ENCODE measurements around the gene ACYP2.

The ACYP2 gene

DNA sequence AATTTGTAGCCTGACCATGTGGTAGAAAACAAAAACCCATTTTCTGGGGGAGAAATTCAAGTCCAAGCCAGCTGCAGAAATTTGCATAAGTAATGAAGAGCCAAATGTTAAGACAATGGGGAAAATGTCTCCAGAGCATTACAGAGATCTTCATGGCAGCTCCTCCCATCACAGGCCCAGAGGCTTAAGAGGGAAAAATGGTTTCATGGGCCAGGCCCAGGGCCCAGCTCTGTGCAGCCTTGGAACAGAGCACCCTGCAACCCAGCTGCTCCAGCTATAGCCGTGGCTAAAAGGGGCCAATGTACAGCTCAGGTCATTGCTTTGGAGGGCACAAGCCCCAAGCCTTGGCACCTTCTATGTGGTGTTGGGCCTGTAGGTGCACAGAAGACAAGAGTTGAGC lies 209.7 kb downstream of the ACYP2 start:
- DNase-seq (ENCODE audit: low read depth in 3 of 3) = no peak

- no peak for DNase-seq (ENCODE audit: low read depth in 3 of 3)
Observed at GRCh38 chr2:54329482-54330161, 214.2 kb downstream of the ACYP2 start.

GRCh38 chr2:54330162-54330925 lies 214.9 kb downstream of the ACYP2 start:
- DNase-seq (ENCODE audit: low read depth in 3 of 3) = peak; percentile 72 to 81 (median 80)

DNA sequence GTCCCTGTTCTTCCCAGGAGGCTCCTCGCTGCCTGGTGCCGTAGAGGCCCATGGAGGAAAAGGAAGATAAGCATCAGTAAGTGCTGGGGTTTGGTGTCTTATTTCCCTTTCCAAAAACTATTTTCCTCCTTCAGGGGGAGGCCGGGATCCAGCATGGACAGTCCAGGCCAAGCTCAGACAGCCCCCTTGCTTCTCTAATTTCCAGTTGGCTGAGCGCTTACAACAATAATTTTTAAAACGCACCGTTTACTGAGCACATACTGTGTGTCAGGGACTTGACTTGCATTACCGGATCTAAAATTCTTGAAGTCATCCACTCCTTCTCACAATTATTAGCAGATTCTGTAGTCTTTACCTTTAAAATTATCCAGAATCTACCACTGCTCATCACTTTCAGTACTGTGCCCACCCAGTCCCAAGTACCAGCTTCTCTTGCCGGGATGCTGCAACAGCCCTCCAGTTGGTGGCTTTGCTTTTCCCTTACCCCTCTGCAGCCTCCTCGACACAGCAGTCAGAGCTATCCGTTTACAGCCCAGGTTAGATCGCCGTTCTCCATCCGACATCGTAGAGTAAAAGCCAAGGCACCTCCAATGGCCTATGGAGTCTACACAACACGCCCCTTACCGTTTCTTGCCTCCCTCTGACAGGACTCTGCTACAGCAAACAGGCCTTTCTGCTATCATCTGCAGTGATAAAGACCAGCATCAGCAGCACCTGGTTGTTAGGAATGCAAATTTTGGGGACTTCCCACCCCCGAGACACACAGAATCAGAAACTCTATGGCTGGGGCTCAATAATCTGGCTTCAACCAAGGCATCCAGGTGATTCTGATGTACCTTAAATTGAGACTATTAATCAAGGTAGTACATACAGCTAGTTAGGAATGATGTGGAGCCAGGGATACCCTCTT lies 215.8 kb downstream of the ACYP2 start:
- no peak for DNase-seq (ENCODE audit: low read depth in 3 of 3)

GRCh38 chr2:54332386-54332785 lies 217.0 kb downstream of the ACYP2 start:
- DNase-seq (ENCODE audit: low read depth in 3 of 3) = no peak

DNA sequence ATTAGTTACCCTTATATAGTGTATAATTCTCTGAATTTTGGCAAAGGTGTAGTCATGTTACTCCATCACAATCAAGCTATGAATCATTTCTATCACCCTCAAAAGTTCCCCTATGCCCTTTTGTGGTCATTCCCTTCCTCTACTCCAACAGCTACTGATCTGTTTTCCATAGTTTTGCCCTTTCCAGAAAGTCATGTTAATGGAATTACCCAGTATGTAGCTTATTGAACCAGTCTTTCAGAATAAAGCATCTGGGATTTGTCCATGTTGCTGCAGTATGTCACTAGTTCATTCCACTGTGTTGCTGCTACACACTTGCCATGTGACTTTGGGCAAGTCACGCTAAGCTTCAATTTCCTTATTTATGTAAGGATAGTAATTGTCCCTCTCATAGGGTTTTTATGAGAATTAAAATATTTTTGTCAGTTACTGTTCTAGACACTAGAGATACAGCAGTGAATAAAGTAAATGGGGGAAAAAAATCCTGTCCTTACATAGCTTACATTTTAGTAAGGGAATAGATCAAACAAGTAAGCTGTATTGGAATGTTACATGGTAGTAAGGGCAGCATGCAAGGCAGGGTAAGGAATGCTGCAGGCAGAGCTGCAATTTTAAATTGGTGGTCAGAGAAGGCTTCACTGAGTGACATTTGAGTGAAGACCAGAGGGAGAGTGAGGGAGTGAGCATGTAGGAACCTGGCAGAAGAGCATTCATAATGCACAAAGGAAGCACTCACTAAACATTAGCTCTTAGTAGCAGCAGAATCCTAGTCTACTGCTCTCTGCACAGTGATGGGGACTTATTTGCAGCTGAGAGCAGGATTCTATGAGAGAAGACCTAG lies 220.9 kb downstream of the ACYP2 start:
- no peak for DNase-seq (ENCODE audit: low read depth in 3 of 3)

DNA sequence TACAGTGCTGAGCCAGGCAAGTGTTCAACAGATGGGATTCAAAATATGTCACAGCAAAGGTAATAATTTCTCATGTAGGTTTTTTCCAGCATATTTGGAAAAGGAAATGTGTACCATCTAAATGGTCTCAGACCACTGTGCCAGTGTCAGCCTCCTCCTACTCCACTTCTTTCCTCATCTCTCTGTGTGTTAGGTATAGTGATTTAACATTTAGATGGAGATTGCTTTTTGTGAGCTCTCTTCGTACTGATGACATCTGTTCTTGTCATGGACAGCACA lies 221.5 kb downstream of the ACYP2 start:
- DNase-seq (ENCODE audit: low read depth in 3 of 3) = no peak

DNA sequence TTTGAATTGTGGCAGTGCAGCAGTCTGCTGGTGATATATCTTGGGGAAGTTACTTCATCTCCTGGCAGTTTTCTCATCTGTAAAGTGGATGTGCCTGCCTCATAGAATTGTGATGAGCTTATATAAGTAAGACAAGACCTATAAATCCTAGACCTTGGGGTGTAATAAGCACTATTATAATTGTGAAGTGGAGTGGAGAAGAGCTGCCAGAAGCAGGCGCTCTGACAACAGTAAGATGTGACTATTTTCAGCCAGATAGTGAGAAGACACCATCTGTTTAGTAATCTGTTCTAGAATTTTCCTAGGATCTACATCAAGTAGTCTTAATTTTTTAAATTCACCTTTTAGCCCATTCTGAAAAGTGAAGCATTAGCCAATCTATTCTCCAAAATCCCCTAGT lies 226.2 kb downstream of the ACYP2 start:
- DNase-seq (ENCODE audit: low read depth in 3 of 3) = no peak

DNA sequence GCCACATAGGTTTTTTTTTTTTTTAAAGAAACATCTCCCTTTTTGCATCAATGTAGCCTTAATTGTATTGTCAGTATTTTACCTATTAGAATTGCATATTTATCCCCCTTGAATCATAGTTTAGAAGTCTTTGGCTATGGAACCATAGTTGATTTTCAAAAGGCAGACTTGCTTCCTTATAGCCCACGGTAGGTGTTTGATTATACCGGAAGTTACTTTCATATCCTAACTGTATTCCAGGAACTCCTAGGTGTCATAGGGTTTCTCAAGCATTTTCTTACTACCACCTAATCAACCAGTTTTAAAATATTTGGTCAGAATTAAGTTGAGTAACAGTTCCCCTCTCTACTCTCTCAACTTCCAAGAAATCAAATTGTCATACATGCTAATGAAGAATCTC lies 227.2 kb downstream of the ACYP2 start:
- DNase-seq (ENCODE audit: low read depth in 3 of 3) = no peak

- DNase-seq (ENCODE audit: low read depth in 3 of 3) = no peak
Observed at GRCh38 chr2:54347622-54348021, 232.2 kb downstream of the ACYP2 start.

- no peak for DNase-seq (ENCODE audit: low read depth in 3 of 3)
Observed at GRCh38 chr2:54348646-54349045, 233.2 kb downstream of the ACYP2 start.

DNA sequence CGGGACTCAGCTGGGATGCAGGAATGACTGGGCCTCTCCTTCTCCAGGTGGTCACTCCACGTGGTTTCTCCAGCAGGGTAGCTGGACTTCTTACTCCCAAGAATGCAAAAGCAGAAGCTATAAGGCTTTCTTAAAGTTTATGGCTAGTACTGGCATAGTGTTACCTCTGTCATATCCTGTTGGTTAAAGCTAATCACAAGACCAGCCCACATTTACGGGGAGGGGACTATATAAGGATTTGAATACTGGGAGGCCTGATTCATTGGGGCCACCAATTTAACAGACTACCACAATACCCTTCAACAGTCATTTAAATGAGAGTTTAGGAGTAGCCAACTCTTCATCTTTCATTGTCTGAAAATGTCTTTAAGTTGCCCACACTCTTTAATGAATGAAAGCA lies 235.0 kb downstream of the ACYP2 start:
- DNase-seq (ENCODE audit: low read depth in 3 of 3) = no peak

DNA sequence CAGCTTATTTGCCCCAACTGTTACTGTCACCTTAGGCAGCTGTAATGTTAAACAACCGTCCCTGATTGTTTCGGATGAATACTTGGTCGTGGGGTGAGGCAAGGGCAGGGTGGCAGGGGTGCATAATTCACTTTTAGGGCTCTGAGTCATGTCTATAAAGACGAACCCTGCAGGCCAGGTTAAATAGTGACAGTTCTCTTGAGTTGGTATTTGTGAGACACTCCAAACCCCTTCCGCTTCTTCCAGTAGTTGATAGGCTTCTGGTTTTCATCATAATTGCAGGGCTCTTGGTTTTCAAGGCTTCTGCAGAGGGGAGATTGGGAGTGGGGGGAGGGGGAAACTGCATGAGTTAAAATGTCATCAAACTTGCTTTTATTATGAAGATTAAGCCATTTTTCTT lies 237.8 kb downstream of the ACYP2 start:
- DNase-seq (ENCODE audit: low read depth in 3 of 3) = no peak
